ENCODE data around the gene SOCS4. TPM values are rescaled to one million over a fixed set of nuclear protein-coding genes. Genes with fewer than 3 reads are reported as not detected.
A peak's percentile ranks its signal among the peaks of the same experiment; 100 is the strongest.
"Not testable (repeated sequence)": the region's sequence is repeated elsewhere in the genome, so short reads cannot be mapped to it uniquely, and the experiment has no call there.

Gene SOCS4
- total RNA-seq, 4 donors from 2014 or later = 6.9 to 9.3 (median 7.5) TPM

GRCh38 chr14:55073856-55074255, 46.8 kb downstream of the SOCS4 start:
- TF ChIP-seq POLR2A (IDR thresholded peaks at IDR 0.05) = no peak
- TF ChIP-seq CTCF (IDR thresholded peaks at IDR 0.05) = no peak
- WGBS, 2 donors = 29 to 36% methylated on average over 2 of the region's 2 CpGs
- no peak for DNase-seq (ENCODE audit: low spot score in 2 of 2)
- H3K4me3 ChIP-seq (ENCODE audit: low read depth, poor library complexity, severe bottlenecking) = no peak overlapping the region
- intact Hi-C loops (cut with DNase I; ENCODE audit: low total_unique reads) = no loop called here

GRCh38 chr14:55074662-55075061, 47.6 kb downstream of the SOCS4 start:
- no peak for TF ChIP-seq POLR2A (IDR thresholded peaks at IDR 0.05)
- 11 to 18% methylated on average over 5 of the region's 5 CpGs for WGBS, 2 donors
- intact Hi-C loops (cut with DNase I; ENCODE audit: low total_unique reads) = no loop called here
- no peak for DNase-seq (ENCODE audit: low spot score in 2 of 2)
- H3K4me3 ChIP-seq (ENCODE audit: low read depth, poor library complexity, severe bottlenecking) = no peak overlapping the region

GRCh38 chr14:55075628-55076175, 48.7 kb downstream of the SOCS4 start:
- 81% methylated on average over 3 of the region's 3 CpGs for WGBS, 2 donors

GRCh38 chr14:55077170-55078151, 50.4 kb downstream of the SOCS4 start:
- peak in 1 of 2 donors; percentile 62 for DNase-seq (ENCODE audit: low spot score in 2 of 2)
- no peak overlapping the region for H3K4me3 ChIP-seq (ENCODE audit: low read depth, poor library complexity, severe bottlenecking)
- WGBS, 2 donors = 55 to 56% methylated on average over 17 of the region's 17 CpGs
- intact Hi-C loops (cut with DNase I; ENCODE audit: low total_unique reads) = no loop called here
- TF ChIP-seq CTCF (IDR thresholded peaks at IDR 0.05) (no peak), POLR2A (IDR thresholded peaks at IDR 0.05) (no peak)

More at GRCh38 chr14:55075628-55076175, 48.7 kb downstream of the SOCS4 start:
- no peak for DNase-seq (ENCODE audit: low spot score in 2 of 2)
- TF ChIP-seq POLR2A (IDR thresholded peaks at IDR 0.05) = no peak
- no peak for TF ChIP-seq CTCF (IDR thresholded peaks at IDR 0.05)
- intact Hi-C loops (cut with DNase I; ENCODE audit: low total_unique reads) = no loop called here
- no peak overlapping the region for H3K4me3 ChIP-seq (ENCODE audit: low read depth, poor library complexity, severe bottlenecking)

- peak in 1 of 2 donors; percentile 65 for DNase-seq (ENCODE audit: low spot score in 2 of 2)
- WGBS, 2 donors = 80 to 89% methylated on average over 6 of the region's 6 CpGs
- intact Hi-C loops (cut with DNase I; ENCODE audit: low total_unique reads) = loop anchor here (10.0 kb wide), 1 partner anchor 55 kb away; no protein-coding TSS in a partner anchor
- H3K4me3 ChIP-seq (ENCODE audit: low read depth, poor library complexity, severe bottlenecking) = not testable (repeated sequence)
Measured at GRCh38 chr14:55079961-55080360, 52.9 kb downstream of the SOCS4 start.

- peak in 1 of 2 donors; percentile 9 for DNase-seq (ENCODE audit: low spot score in 2 of 2)
- intact Hi-C loops (cut with DNase I; ENCODE audit: low total_unique reads) = loop anchor here (10.0 kb wide), 1 partner anchor 50 kb away; no protein-coding TSS in a partner anchor
- no peak overlapping the region for H3K4me3 ChIP-seq (ENCODE audit: low read depth, poor library complexity, severe bottlenecking)
- TF ChIP-seq POLR2A (IDR thresholded peaks at IDR 0.05) (no peak), CTCF (IDR thresholded peaks at IDR 0.05) (no peak)
Measured at GRCh38 chr14:55084401-55085059, 57.5 kb downstream of the SOCS4 start.

Data from lower leg skin (tissue), 4 donors.